Glutamatergic neuron (in vitro differentiated cells): ENCODE measurements around the gene ARHGAP32. TPM values are rescaled to one million over a fixed set of nuclear protein-coding genes. Genes with fewer than 3 reads are reported as not detected.

Source experiments
- DNase-seq: peaks from one replicate; pipeline ENCODE4 v3.0.0; 2022
- H3K27ac Mint-ChIP-seq: one replicate; pipeline ENCODE4 v1.8.0; 2020; ENCODE audit warnings: mild to moderate bottlenecking, mixed read lengths, inconsistent platforms; ENCODE audit not compliant: unreplicated experiment
- H3K27me3 Mint-ChIP-seq: one replicate; pipeline ENCODE4 v1.8.0; 2020; ENCODE audit warnings: mild to moderate bottlenecking, moderate library complexity, mixed read lengths, inconsistent platforms; ENCODE audit not compliant: unreplicated experiment
- H3K36me3 Mint-ChIP-seq: one replicate; pipeline ENCODE4 v1.8.0; 2020; ENCODE audit warnings: mild to moderate bottlenecking, mixed read lengths, inconsistent platforms; ENCODE audit not compliant: unreplicated experiment
- H3K4me1 Mint-ChIP-seq: one replicate; pipeline ENCODE4 v1.8.0; 2020; ENCODE audit warnings: mild to moderate bottlenecking, low read depth, mixed read lengths, inconsistent platforms; ENCODE audit not compliant: unreplicated experiment
- H3K4me3 Mint-ChIP-seq: one replicate; pipeline ENCODE4 v1.8.0; 2020; ENCODE audit warnings: mild to moderate bottlenecking, mixed read lengths, inconsistent platforms; ENCODE audit not compliant: unreplicated experiment
- H3K9me3 Mint-ChIP-seq: one replicate; pipeline ENCODE4 v1.8.0; 2020; ENCODE audit warnings: mild to moderate bottlenecking, moderate library complexity, mixed read lengths, inconsistent platforms; ENCODE audit not compliant: unreplicated experiment
- total RNA-seq: library from RNA; stranded (reverse); fragmentation: NEBNext Ultra II Directional; extraction: Animal tissue kit (Norgen Biotek cat#: 25700); gene quantifications from one replicate; pipeline ENCODE4 v1.2.1, GENCODE V29; 2021; ENCODE audit not compliant: unreplicated experiment
- TF ChIP-seq, protein P1 (sequence below): fragments of 200-600 bp; sonication (generic); IDR thresholded peaks from one replicate; pipeline ENCODE4 v1.5.0; 2021; ENCODE audit not compliant: partially characterized antibody, unreplicated experiment

ARHGAP32 gene
- total RNA-seq, 1 donor from 2014 or later, result 45.3 TPM

DNA sequence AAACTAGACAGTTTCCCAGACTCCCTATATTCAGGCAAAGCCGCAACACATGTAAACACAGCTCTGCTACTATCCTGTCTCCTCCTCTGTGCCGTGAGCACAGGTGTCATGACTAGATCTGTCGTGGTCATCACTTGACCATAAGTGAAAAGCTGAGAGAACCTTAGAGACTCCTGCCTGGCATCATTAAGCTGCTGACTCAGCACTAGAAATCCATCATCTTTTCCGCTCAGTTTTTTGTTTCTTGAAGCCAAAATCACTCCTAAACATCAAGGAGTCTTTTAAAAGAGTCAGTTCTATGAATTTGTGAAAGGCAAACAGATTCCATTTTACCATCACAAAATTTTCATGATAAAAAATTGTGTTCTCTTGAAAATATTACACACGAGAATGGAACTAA lies 147.0 kb downstream of the ARHGAP32 start:
- Mint-ChIP-seq H3K4me1 (peaks cover 15% of the 10 kb centered on the region), H3K36me3 (no peaks in the 10 kb centered on the region), H3K27ac (no peak overlapping the region), H3K9me3 (no peaks in the 10 kb centered on the region), H3K4me3 (no peak overlapping the region), H3K27me3 (no peaks in the 10 kb centered on the region)
- DNase-seq, result no peak
- TF ChIP-seq, protein P1, sequence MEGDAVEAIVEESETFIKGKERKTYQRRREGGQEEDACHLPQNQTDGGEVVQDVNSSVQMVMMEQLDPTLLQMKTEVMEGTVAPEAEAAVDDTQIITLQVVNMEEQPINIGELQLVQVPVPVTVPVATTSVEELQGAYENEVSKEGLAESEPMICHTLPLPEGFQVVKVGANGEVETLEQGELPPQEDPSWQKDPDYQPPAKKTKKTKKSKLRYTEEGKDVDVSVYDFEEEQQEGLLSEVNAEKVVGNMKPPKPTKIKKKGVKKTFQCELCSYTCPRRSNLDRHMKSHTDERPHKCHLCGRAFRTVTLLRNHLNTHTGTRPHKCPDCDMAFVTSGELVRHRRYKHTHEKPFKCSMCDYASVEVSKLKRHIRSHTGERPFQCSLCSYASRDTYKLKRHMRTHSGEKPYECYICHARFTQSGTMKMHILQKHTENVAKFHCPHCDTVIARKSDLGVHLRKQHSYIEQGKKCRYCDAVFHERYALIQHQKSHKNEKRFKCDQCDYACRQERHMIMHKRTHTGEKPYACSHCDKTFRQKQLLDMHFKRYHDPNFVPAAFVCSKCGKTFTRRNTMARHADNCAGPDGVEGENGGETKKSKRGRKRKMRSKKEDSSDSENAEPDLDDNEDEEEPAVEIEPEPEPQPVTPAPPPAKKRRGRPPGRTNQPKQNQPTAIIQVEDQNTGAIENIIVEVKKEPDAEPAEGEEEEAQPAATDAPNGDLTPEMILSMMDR, result no peak

DNA sequence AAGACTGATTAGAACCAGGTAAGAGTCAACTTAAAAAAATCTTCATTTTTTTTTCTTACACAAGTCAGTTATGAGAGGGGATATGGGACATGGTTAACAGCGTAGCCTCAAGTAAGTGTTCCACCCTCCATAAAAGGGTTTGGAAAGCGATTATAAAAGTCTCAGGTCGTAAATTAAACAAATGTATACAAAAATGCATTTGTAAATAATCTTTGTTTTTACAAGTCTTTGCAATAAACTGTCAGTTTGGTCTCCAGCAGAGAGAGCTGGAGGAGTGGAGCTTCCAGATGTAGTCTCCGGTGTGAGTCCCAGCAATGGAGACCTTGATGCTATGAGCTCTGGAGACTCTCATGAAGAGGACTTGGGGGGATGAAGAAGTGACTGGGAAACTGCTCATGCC lies 149.6 kb downstream of the ARHGAP32 start:
- peaks cover 14% of the 10 kb centered on the region for H3K36me3 Mint-ChIP-seq
- TF ChIP-seq, protein P1, result no peak
- no peak overlapping the region for H3K27ac Mint-ChIP-seq
- no peak overlapping the region for H3K4me3 Mint-ChIP-seq
- no peak for DNase-seq
- no peaks in the 10 kb centered on the region for H3K27me3 Mint-ChIP-seq
- peaks cover 4% of the 10 kb centered on the region for H3K9me3 Mint-ChIP-seq
- peaks cover 13% of the 10 kb centered on the region for H3K4me1 Mint-ChIP-seq

DNA sequence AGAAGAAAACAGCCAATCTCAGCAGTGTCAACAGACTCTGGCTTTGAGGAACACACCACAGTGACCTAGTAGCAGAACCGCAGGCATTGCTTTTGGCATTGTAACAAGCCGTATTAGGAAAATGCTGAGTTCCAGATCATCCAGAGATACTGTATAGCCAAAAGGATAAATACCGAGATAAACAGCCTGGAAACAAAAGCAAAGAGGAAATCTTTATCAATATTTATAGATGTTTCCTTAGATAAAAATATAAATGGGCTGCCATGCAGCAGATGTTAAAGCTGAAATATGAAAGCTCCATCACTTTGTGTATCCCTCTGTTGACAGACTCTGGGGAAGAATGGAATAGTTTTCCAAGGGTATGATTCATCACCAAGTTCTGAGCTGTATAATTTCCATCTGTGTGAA lies 150.5 kb downstream of the ARHGAP32 start:
- Mint-ChIP-seq H3K4me1 (peaks cover 9% of the 10 kb centered on the region), H3K27me3 (no peaks in the 10 kb centered on the region), H3K36me3 (peaks cover 14% of the 10 kb centered on the region), H3K9me3 (peaks cover 4% of the 10 kb centered on the region), H3K27ac (no peak overlapping the region), H3K4me3 (no peak overlapping the region)
- TF ChIP-seq, protein P1, result no peak
- no peak for DNase-seq

DNA sequence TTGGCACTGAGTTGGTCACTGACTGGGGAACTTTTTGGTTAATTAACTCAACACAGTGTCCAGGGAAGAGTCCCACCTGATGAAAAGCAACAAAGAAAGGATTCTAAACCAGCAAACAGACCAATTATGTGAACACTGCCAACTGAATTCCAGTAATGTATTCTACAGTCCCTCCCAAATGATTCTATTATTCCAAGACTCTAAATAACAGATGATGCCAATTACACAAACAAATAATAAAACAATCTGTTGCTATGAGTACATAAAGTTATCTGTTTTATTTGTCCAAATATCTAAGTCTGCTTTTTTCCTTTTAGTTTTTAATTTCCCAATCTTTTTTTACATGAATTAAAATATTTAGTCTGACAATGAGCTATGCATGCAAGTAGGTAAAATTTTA lies 151.2 kb downstream of the ARHGAP32 start:
- Mint-ChIP-seq H3K4me1 (peaks cover 4% of the 10 kb centered on the region), H3K9me3 (peaks cover 4% of the 10 kb centered on the region), H3K27ac (no peak overlapping the region), H3K27me3 (no peaks in the 10 kb centered on the region), H3K4me3 (no peak overlapping the region), H3K36me3 (peaks cover 14% of the 10 kb centered on the region)
- TF ChIP-seq, protein P1, result no peak
- DNase-seq, result no peak

DNA sequence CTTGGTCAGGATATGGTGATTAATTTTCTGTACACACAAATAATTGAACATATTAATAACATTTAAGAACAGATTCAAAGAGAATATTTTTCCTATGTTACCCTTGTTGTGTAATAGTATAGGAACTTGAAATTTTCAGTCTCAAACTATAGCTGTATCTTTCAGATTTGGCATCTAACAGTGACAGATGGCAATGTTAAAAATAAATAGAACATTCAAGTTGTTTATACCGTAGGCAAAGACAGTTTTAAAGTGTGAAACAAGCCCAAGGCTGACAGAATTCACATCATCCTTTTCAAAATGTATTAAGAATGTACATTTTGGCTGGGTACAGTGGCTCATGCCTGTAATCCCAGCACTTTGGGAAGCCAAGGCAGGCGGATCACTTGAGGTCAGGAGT lies 156.9 kb downstream of the ARHGAP32 start:
- Mint-ChIP-seq H3K4me3 (no peak overlapping the region), H3K27ac (no peak overlapping the region)

More for the DNA sequence above, 156.9 kb downstream of the ARHGAP32 start:
- Mint-ChIP-seq H3K4me1 (peaks cover 7% of the 10 kb centered on the region), H3K9me3 (peaks cover 4% of the 10 kb centered on the region), H3K27me3 (no peaks in the 10 kb centered on the region), H3K36me3 (peaks cover 29% of the 10 kb centered on the region)
- TF ChIP-seq, protein P1, result no peak
- DNase-seq, result no peak
